ENCODE data around the gene SPRR2F.

GRCh38 chr1:153141377-153141776, 28.1 kb upstream of the SPRR2F start:
- TF ChIP-seq MAZ (IDR thresholded peaks at IDR 0.05; ENCODE audit: borderline replicate concordance, low read depth, low read length) (no peak), CHD2 (IDR thresholded peaks at IDR 0.05; ENCODE audit: low read length, partially characterized antibody) (no peak), NR3C1 (IDR thresholded peaks at IDR 0.05) (no peak), RCOR1 (IDR thresholded peaks at IDR 0.05; ENCODE audit: low read depth, low read length) (no peak), SMC3 (IDR thresholded peaks at IDR 0.05) (no peak), PHF8 (IDR thresholded peaks at IDR 0.05; ENCODE audit: borderline replicate concordance, low read depth) (no peak), EP300 (IDR thresholded peaks at IDR 0.05) (no peak), ZFP36 (IDR thresholded peaks at IDR 0.05; ENCODE audit: borderline replicate concordance, partially characterized antibody) (no peak), RAD21 (conservative IDR thresholded peaks at IDR 0.05 in 1 of 2, IDR thresholded peaks at IDR 0.05 in 1 of 2) (no peak), POLR2A (IDR thresholded peaks at IDR 0.05; ENCODE audit: low read length) (no peak)
- TF ChIP-seq, protein P1, sequence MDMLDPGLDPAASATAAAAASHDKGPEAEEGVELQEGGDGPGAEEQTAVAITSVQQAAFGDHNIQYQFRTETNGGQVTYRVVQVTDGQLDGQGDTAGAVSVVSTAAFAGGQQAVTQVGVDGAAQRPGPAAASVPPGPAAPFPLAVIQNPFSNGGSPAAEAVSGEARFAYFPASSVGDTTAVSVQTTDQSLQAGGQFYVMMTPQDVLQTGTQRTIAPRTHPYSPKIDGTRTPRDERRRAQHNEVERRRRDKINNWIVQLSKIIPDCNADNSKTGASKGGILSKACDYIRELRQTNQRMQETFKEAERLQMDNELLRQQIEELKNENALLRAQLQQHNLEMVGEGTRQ (IDR thresholded peaks at IDR 0.05) = no peak
- TF ChIP-seq, protein P2, sequence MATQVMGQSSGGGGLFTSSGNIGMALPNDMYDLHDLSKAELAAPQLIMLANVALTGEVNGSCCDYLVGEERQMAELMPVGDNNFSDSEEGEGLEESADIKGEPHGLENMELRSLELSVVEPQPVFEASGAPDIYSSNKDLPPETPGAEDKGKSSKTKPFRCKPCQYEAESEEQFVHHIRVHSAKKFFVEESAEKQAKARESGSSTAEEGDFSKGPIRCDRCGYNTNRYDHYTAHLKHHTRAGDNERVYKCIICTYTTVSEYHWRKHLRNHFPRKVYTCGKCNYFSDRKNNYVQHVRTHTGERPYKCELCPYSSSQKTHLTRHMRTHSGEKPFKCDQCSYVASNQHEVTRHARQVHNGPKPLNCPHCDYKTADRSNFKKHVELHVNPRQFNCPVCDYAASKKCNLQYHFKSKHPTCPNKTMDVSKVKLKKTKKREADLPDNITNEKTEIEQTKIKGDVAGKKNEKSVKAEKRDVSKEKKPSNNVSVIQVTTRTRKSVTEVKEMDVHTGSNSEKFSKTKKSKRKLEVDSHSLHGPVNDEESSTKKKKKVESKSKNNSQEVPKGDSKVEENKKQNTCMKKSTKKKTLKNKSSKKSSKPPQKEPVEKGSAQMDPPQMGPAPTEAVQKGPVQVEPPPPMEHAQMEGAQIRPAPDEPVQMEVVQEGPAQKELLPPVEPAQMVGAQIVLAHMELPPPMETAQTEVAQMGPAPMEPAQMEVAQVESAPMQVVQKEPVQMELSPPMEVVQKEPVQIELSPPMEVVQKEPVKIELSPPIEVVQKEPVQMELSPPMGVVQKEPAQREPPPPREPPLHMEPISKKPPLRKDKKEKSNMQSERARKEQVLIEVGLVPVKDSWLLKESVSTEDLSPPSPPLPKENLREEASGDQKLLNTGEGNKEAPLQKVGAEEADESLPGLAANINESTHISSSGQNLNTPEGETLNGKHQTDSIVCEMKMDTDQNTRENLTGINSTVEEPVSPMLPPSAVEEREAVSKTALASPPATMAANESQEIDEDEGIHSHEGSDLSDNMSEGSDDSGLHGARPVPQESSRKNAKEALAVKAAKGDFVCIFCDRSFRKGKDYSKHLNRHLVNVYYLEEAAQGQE (IDR thresholded peaks at IDR 0.05) = no peak
- TF ChIP-seq, protein P3, sequence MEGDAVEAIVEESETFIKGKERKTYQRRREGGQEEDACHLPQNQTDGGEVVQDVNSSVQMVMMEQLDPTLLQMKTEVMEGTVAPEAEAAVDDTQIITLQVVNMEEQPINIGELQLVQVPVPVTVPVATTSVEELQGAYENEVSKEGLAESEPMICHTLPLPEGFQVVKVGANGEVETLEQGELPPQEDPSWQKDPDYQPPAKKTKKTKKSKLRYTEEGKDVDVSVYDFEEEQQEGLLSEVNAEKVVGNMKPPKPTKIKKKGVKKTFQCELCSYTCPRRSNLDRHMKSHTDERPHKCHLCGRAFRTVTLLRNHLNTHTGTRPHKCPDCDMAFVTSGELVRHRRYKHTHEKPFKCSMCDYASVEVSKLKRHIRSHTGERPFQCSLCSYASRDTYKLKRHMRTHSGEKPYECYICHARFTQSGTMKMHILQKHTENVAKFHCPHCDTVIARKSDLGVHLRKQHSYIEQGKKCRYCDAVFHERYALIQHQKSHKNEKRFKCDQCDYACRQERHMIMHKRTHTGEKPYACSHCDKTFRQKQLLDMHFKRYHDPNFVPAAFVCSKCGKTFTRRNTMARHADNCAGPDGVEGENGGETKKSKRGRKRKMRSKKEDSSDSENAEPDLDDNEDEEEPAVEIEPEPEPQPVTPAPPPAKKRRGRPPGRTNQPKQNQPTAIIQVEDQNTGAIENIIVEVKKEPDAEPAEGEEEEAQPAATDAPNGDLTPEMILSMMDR (IDR thresholded peaks at IDR 0.05) = no peak
- TF ChIP-seq, protein P4, sequence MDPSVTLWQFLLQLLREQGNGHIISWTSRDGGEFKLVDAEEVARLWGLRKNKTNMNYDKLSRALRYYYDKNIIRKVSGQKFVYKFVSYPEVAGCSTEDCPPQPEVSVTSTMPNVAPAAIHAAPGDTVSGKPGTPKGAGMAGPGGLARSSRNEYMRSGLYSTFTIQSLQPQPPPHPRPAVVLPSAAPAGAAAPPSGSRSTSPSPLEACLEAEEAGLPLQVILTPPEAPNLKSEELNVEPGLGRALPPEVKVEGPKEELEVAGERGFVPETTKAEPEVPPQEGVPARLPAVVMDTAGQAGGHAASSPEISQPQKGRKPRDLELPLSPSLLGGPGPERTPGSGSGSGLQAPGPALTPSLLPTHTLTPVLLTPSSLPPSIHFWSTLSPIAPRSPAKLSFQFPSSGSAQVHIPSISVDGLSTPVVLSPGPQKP (IDR thresholded peaks at IDR 0.05; ENCODE audit: low read depth, low read length) = no peak

Data from A549 (cell line).